T-cell (primary cell): ENCODE measurements around the gene TRIP6. TPM values are rescaled to one million over a fixed set of nuclear protein-coding genes. Genes with fewer than 3 reads are reported as not detected.

Experiments used
- ATAC-seq, 4 experiments: fragments of 200-7000 bp in 3 of 4; fragments of 150-1000 bp in 1 of 4; cut with Tn5 transposase; replicated peaks in 1 of 4; 1 replicate in 3 of 4; 2 replicates in 1 of 4; pipeline ENCODE4 v1.10.0; 2021; ENCODE audit warnings: moderate library complexity in 3 of 4, mild to moderate bottlenecking in 2 of 4, moderate number of reproducible peaks in 1 of 4
- CTCF ChIA-PET, 2 donors: fragments of 300-600 bp; sonication (Branson Sonifier 250); formaldehyde crosslinking; loops; one replicate each; lab custom pipeline; 2022; ENCODE audit warnings: antibody characterized with exemption in 2 of 2; lab: Charles Lee
- POLR2A ChIA-PET, 2 donors: fragments of 300-600 bp; sonication (Branson Sonifier 250); formaldehyde crosslinking; loops; one replicate each; lab custom pipeline; 2022; ENCODE audit warnings: antibody characterized with exemption in 2 of 2; lab: Charles Lee
- DNase-seq, 35 experiments: peaks; one replicate each; pipeline versions ENCODE4 v3.0.0 to v3.0.0-alpha.2; 2013 to 2023
- H3K27ac ChIP-seq: one replicate; pipeline ENCODE4 v1.5.1; 2013; ENCODE audit warnings: low read length
- H3K27me3 ChIP-seq, 2 experiments: replicated peaks in 1 of 2; 1 replicate in 1 of 2; 2 replicates in 1 of 2; pipeline versions ENCODE4 v1.6.1 to v1.7.0; 2013; ENCODE audit warnings: low read length in 1 of 2, mixed read lengths in 1 of 2; ENCODE audit not compliant: control insufficient read depth in 2 of 2, insufficient read depth in 2 of 2; ENCODE audit errors: extremely low read depth in 1 of 2
- H3K36me3 ChIP-seq, 2 donors: 1 replicate in 1 of 2; 2 replicates in 1 of 2; pipeline versions ENCODE4 v1.6.1 to v1.7.0; 2013; ENCODE audit warnings: low read length in 1 of 2; ENCODE audit not compliant: control insufficient read depth in 2 of 2, insufficient read depth in 1 of 2; ENCODE audit errors: extremely low read depth in 1 of 2
- H3K4me1 ChIP-seq, 2 experiments: 1 replicate in 1 of 2; 2 replicates in 1 of 2; pipeline versions ENCODE4 v1.6.1 to v1.7.0; 2013; ENCODE audit warnings: low read length in 2 of 2, mixed read lengths in 1 of 2; ENCODE audit not compliant: insufficient read depth in 2 of 2, control insufficient read depth in 1 of 2; ENCODE audit errors: extremely low read depth in 1 of 2
- H3K4me3 ChIP-seq, 2 donors: 1 replicate in 1 of 2; 2 replicates in 1 of 2; pipeline versions ENCODE4 v1.5.1 to v1.7.0; 2013; ENCODE audit warnings: mild to moderate bottlenecking in 2 of 2, low read length in 1 of 2, moderate library complexity in 1 of 2; ENCODE audit not compliant: control insufficient read depth in 1 of 2; ENCODE audit errors: extremely low read depth in 1 of 2
- H3K9me3 ChIP-seq: 2 replicates; pipeline ENCODE4 v1.7.0; 2013
- H3K27ac Mint-ChIP-seq, 2 donors: one replicate each; pipeline ENCODE4 v1.8.0; 2020 to 2021; ENCODE audit warnings: mild to moderate bottlenecking in 2 of 2, mixed read lengths in 2 of 2
- H3K27me3 Mint-ChIP-seq, 2 donors: one replicate each; pipeline ENCODE4 v1.8.0; 2021 to 2022; ENCODE audit warnings: mixed read lengths in 2 of 2
- H3K36me3 Mint-ChIP-seq: one replicate; pipeline ENCODE4 v1.8.0; 2021; ENCODE audit warnings: mixed read lengths
- H3K4me1 Mint-ChIP-seq, 3 donors: one replicate each; pipeline ENCODE4 v1.8.0; 2020 to 2022; ENCODE audit warnings: mixed read lengths in 3 of 3, mild to moderate bottlenecking in 1 of 3
- H3K4me3 Mint-ChIP-seq, 3 donors: one replicate each; pipeline ENCODE4 v1.8.0; 2020 to 2022; ENCODE audit warnings: mild to moderate bottlenecking in 3 of 3, mixed read lengths in 3 of 3, moderate library complexity in 3 of 3
- H3K9me3 Mint-ChIP-seq, 3 donors: one replicate each; pipeline ENCODE4 v1.8.0; 2020 to 2022; ENCODE audit warnings: mixed read lengths in 3 of 3
- WGBS: methylation state at CpG from one replicate; pipeline ENCODE4 v1.1.5; 2013; ENCODE audit warnings: missing lambda C conversion rate; ENCODE audit not compliant: insufficient coverage; 5-methylcytosine and 5-hydroxymethylcytosine counted together
- total RNA-seq, 35 experiments: library from RNA in 6 of 35; stranded (reverse) in 6 of 35; fragments of 120-200 nt in 1 of 35; gene quantifications; one replicate each; pipeline versions ENCODE4 v1.2.1 to v1.2.4 and lab custom pipeline; 2013 to 2026

TRIP6 gene
- total RNA-seq, 5 donors from 2014 or later (not counting 1 experiment from before 2014, with no cell fraction given): 5.6 to 14.6 (median 8.8) TPM

GRCh38 chr7:100890653-100891567 is 23.7 kb downstream of the TRIP6 start:
- Histone ChIP-seq H3K4me3 (peak overlapping the region; percentile 38 to 70), H3K36me3 (peaks cover 10 to 19% of the 10 kb centered on the region in 2 donors), H3K4me1 (peaks cover 16 to 63% of the 10 kb centered on the region in 2 experiments), H3K27me3 (peaks cover 0 to 55% of the 10 kb centered on the region in 2 experiments), H3K9me3 (no peaks in the 10 kb centered on the region), H3K27ac (no peak overlapping the region)
- DNase-seq (no peak), ATAC-seq (no peak)
- Mint-ChIP-seq H3K27me3 (peaks cover 19 to 32% of the 10 kb centered on the region in 2 donors), H3K4me3 (peak overlapping the region; percentile 79 to 83 (median 81)), H3K4me1 (peaks cover 29 to 42% (median 32%) of the 10 kb centered on the region in 3 donors), H3K9me3 (no peaks in the 10 kb centered on the region), H3K36me3 (peaks cover 22% of the 10 kb centered on the region), H3K27ac (peak overlapping the region in 1 of 2 donors; percentile 36)
- 26% methylated on average over 20 of the region's 43 CpGs for WGBS
- ChIA-PET POLR2A (interaction anchor here in 1 of 2 donors (1.3 kb wide), 1 partner anchor 16 kb away, joined by 21 read pairs; the partner anchor contains the start of gene SRRT), CTCF (interaction anchor here (0.6 to 1.6 kb wide), 6 partner anchors 15 to 422 kb away, joined by 3 to 15 read pairs (median 6); partner anchors contain the start of genes POP7 (in 1 of the 2), SLC12A9 (in 1 of the 2) and SRRT (in 1 of the 2))

GRCh38 chr7:100891568-100892247 is 24.5 kb downstream of the TRIP6 start:
- peaks cover 32 to 42% (median 35%) of the 10 kb centered on the region in 3 donors for H3K4me1 Mint-ChIP-seq
- Histone ChIP-seq H3K36me3 (peaks cover 2 to 11% of the 10 kb centered on the region in 2 donors), H3K27ac (no peak overlapping the region), H3K27me3 (peaks cover 3 to 63% of the 10 kb centered on the region in 2 experiments), H3K9me3 (no peaks in the 10 kb centered on the region), H3K4me3 (no peak overlapping the region), H3K4me1 (peaks cover 21 to 63% of the 10 kb centered on the region in 2 experiments)
- no peak for DNase-seq
- peaks cover 24 to 38% of the 10 kb centered on the region in 2 donors for H3K27me3 Mint-ChIP-seq
- peak overlapping the region in 1 of 2 donors; percentile 36 for H3K27ac Mint-ChIP-seq
- 78% methylated on average over 3 of the region's 8 CpGs for WGBS
- H3K36me3 Mint-ChIP-seq: peaks cover 14% of the 10 kb centered on the region
- H3K9me3 Mint-ChIP-seq: no peaks in the 10 kb centered on the region
- ATAC-seq: no peak
- POLR2A ChIA-PET: interaction anchor here in 1 of 2 donors (0.5 kb wide), 1 partner anchor 259 kb away, joined by 4 read pairs; no protein-coding TSS in a partner anchor
- peak overlapping the region; percentile 43 to 79 (median 72) for H3K4me3 Mint-ChIP-seq
- CTCF ChIA-PET: interaction anchor here in 1 of 2 donors (0.6 to 0.7 kb wide), 3 partner anchors 186 to 422 kb away, joined by 3 to 6 read pairs (median 3); partner anchors contain the start of gene POP7

GRCh38 chr7:100892364-100893317 is 25.5 kb downstream of the TRIP6 start:
- peak overlapping the region in 2 of 3 donors; percentile 6 to 79 for H3K4me3 Mint-ChIP-seq

GRCh38 chr7:100893318-100893895 is 26.2 kb downstream of the TRIP6 start:
- 94% methylated on average over 23 of the region's 32 CpGs for WGBS
- H3K4me3 ChIP-seq: no peak overlapping the region
- no peak for ATAC-seq
- H3K4me1 ChIP-seq: peaks cover 9 to 50% of the 10 kb centered on the region in 2 experiments
- no peak for DNase-seq
- Mint-ChIP-seq H3K27ac (no peak overlapping the region), H3K4me1 (peaks cover 15 to 32% (median 18%) of the 10 kb centered on the region in 3 donors), H3K27me3 (peaks cover 31 to 51% of the 10 kb centered on the region in 2 donors), H3K4me3 (peak overlapping the region in 1 of 3 donors; percentile 64), H3K36me3 (no peaks in the 10 kb centered on the region), H3K9me3 (no peaks in the 10 kb centered on the region)
- peaks cover 3 to 78% of the 10 kb centered on the region in 2 experiments for H3K27me3 ChIP-seq
- H3K36me3 ChIP-seq: no peaks in the 10 kb centered on the region
- POLR2A ChIA-PET: no interaction called here
- no peaks in the 10 kb centered on the region for H3K9me3 ChIP-seq
- CTCF ChIA-PET: interaction anchor here in 1 of 2 donors (0.5 kb wide), 1 partner anchor 250 kb away, joined by 4 read pairs; no protein-coding TSS in a partner anchor
- H3K27ac ChIP-seq: no peak overlapping the region

More at GRCh38 chr7:100892364-100893317, 25.5 kb downstream of the TRIP6 start:
- Mint-ChIP-seq H3K27me3 (peaks cover 24 to 43% of the 10 kb centered on the region in 2 donors), H3K4me1 (peaks cover 23 to 36% (median 26%) of the 10 kb centered on the region in 3 donors), H3K9me3 (no peaks in the 10 kb centered on the region), H3K27ac (no peak overlapping the region), H3K36me3 (peaks cover 5% of the 10 kb centered on the region)
- ChIA-PET POLR2A (no interaction called here), CTCF (no interaction called here)
- Histone ChIP-seq H3K27ac (no peak overlapping the region), H3K36me3 (peaks cover under 1 to 2% of the 10 kb centered on the region in 2 donors), H3K4me1 (peaks cover 16 to 58% of the 10 kb centered on the region in 2 experiments), H3K4me3 (no peak overlapping the region), H3K9me3 (no peaks in the 10 kb centered on the region), H3K27me3 (peaks cover 3 to 71% of the 10 kb centered on the region in 2 experiments)
- DNase-seq (no peak), ATAC-seq (no peak)
- 80% methylated on average over 35 of the region's 44 CpGs for WGBS

GRCh38 chr7:100893910-100894721 is 26.9 kb downstream of the TRIP6 start:
- H3K36me3 ChIP-seq: no peaks in the 10 kb centered on the region
- no peak overlapping the region for H3K27ac Mint-ChIP-seq
- WGBS: 45% methylated on average over 25 of the region's 40 CpGs
- H3K4me3 Mint-ChIP-seq: peak overlapping the region in 1 of 3 donors; percentile 64
- H3K4me1 ChIP-seq: peaks cover 4 to 43% of the 10 kb centered on the region in 2 experiments
- no peaks in the 10 kb centered on the region for H3K36me3 Mint-ChIP-seq
- H3K27ac ChIP-seq: no peak overlapping the region
- CTCF ChIA-PET: interaction anchor here in 1 of 2 donors (0.5 kb wide), 1 partner anchor 249 kb away, joined by 4 read pairs; no protein-coding TSS in a partner anchor
- no peaks in the 10 kb centered on the region for H3K9me3 ChIP-seq
- POLR2A ChIA-PET: no interaction called here
- H3K4me1 Mint-ChIP-seq: peaks cover 10 to 28% (median 15%) of the 10 kb centered on the region in 3 donors
- no peak overlapping the region for H3K4me3 ChIP-seq
- DNase-seq: no peak
- no peaks in the 10 kb centered on the region for H3K9me3 Mint-ChIP-seq
- peaks cover 31 to 54% of the 10 kb centered on the region in 2 donors for H3K27me3 Mint-ChIP-seq
- ATAC-seq: no peak
- peaks cover 3 to 83% of the 10 kb centered on the region in 2 experiments for H3K27me3 ChIP-seq
